HepG2 (cell line): ENCODE results near the gene PRR20G. TPM values are rescaled to one million over a fixed set of nuclear protein-coding genes. Genes with fewer than 3 reads are reported as not detected.

Source experiments
- ATAC-seq: fragments of 200-7000 bp; cut with Tn5 transposase; 3 replicates; pipeline ENCODE4 v1.9.1; 2020; ENCODE audit warnings: mild to moderate bottlenecking, moderate library complexity
- BruUV-seq: library from RNA; stranded (reverse); fragments of 400-500 nt; replicated peaks from 2 replicates; lab custom pipeline; 2021; lab: Mats Ljungman, UMichigan
- CTCF ChIA-PET: fragments of 300-600 bp; formaldehyde crosslinking; extraction: SDS; loops from one replicate; lab custom pipeline; 2021; ENCODE audit warnings: low total read pairs, inconsistent platforms, low intra/inter-chr PET ratio; lab: Yijun Ruan, JAX
- POLR2A ChIA-PET: fragments of 350-600 bp; sonication (Branson Sonifier 250); formaldehyde crosslinking; loops from one replicate; lab custom pipeline; 2020; ENCODE audit warnings: antibody characterized with exemption, inconsistent platforms; lab: Yijun Ruan, JAX
- DNase-seq: peaks from one replicate; pipeline ENCODE4 v3.0.0-alpha.2; 2015; ENCODE audit warnings: low spot score
- FAIRE-seq: peaks from 3 replicates; lab custom pipeline; 2011; peaks lifted over from hg19 to GRCh38; lab: Jason Lieb, UNC
- H2AFZ ChIP-seq: one replicate; pipeline ENCODE4 v1.6.1; 2011; ENCODE audit warnings: low read length, inconsistent platforms
- H3K27ac ChIP-seq: fragments of 300-600 bp; 3 replicates; pipeline ENCODE4 v1.8.0; 2011; ENCODE audit warnings: mixed run types, mild to moderate bottlenecking, mixed read lengths, low read length, inconsistent platforms; ENCODE audit not compliant: insufficient read depth; ENCODE audit errors: extremely low read length
- H3K27me3 ChIP-seq, 2 experiments: fragments of 200-600 bp in 1 of 2; 2 replicates in 1 of 2; 3 replicates in 1 of 2; pipeline versions ENCODE4 v1.6.0 to v1.8.0; 2011; ENCODE audit warnings: low read length in 2 of 2, mild to moderate bottlenecking in 2 of 2, moderate library complexity in 2 of 2, inconsistent platforms in 1 of 2; ENCODE audit not compliant: insufficient read depth in 2 of 2, control insufficient read depth in 1 of 2
- H3K36me3 ChIP-seq, 2 experiments: fragments of 200-600 bp in 1 of 2; replicated peaks in 1 of 2; 2 replicates in 1 of 2; 3 replicates in 1 of 2; pipeline versions ENCODE4 v1.5.1 to v1.8.0; 2011; ENCODE audit warnings: low read length in 2 of 2, inconsistent platforms in 1 of 2; ENCODE audit not compliant: insufficient read depth in 2 of 2, control insufficient read depth in 1 of 2
- H3K4me1 ChIP-seq: 2 replicates; pipeline ENCODE4 v1.5.1; 2012; ENCODE audit warnings: low read length, inconsistent platforms; ENCODE audit not compliant: insufficient read depth
- H3K4me2 ChIP-seq: 2 replicates; pipeline ENCODE4 v1.6.0; 2011; ENCODE audit warnings: low read depth, low read length, inconsistent platforms
- H3K4me3 ChIP-seq, 3 experiments: fragments of 200-600 bp in 1 of 3; sonication (generic), shearing (Covaris generic) in 1 of 3; replicated peaks in 1 of 3; 2 replicates each; pipeline ENCODE4 v1.5.1; 2011 to 2016; ENCODE audit warnings: low read length in 3 of 3, inconsistent platforms in 2 of 3, low read depth in 2 of 3, mild to moderate bottlenecking in 2 of 3, control low read depth in 1 of 3, mixed read lengths in 1 of 3; ENCODE audit not compliant: insufficient read depth in 1 of 3
- H3K79me2 ChIP-seq: one replicate; pipeline ENCODE4 v1.6.1; 2011; ENCODE audit warnings: low read length, inconsistent platforms; ENCODE audit not compliant: insufficient read depth
- H3K9ac ChIP-seq: 2 replicates; pipeline ENCODE4 v1.6.0; 2011; ENCODE audit warnings: mild to moderate bottlenecking, low read depth, low read length, inconsistent platforms; ENCODE audit not compliant: insufficient read depth
- H3K9me3 ChIP-seq: 2 replicates; pipeline ENCODE4 v1.5.1; 2012; ENCODE audit warnings: mild to moderate bottlenecking, low read length
- H4K20me1 ChIP-seq: 2 replicates; pipeline ENCODE4 v1.6.0; 2011; ENCODE audit warnings: inconsistent platforms, mild to moderate bottlenecking, low read length, moderate library complexity; ENCODE audit not compliant: insufficient read depth
- CENPX ChIP-seq: sonication (generic); formaldehyde crosslinking; IDR thresholded peaks from 2 replicates; pipeline ENCODE4 v1.9.0; 2021; ENCODE audit warnings: mild to moderate bottlenecking, missing genetic modification reagents, moderate library complexity
- FIP1L1 ChIP-seq: fragments of 200-400 bp; formaldehyde crosslinking; IDR thresholded peaks from 2 replicates; pipeline ENCODE4 v1.6.1; 2018; ENCODE audit warnings: low read depth, mild to moderate bottlenecking, low read length, moderate library complexity, borderline replicate concordance; ENCODE audit not compliant: insufficient read depth
- NR0B2 ChIP-seq: sonication (generic); formaldehyde crosslinking; IDR thresholded peaks from 2 replicates; pipeline ENCODE4 v1.4.0; 2020; ENCODE audit warnings: mild to moderate bottlenecking, missing genetic modification reagents
- PBX3 ChIP-seq: sonication (generic); formaldehyde crosslinking; IDR thresholded peaks from 2 replicates; pipeline ENCODE4 v1.8.1; 2023; ENCODE audit warnings: missing genetic modification reagents, inconsistent platforms, borderline replicate concordance
- PREB ChIP-seq: sonication (generic); formaldehyde crosslinking; IDR thresholded peaks from 2 replicates; pipeline ENCODE4 v1.4.0; 2020; ENCODE audit warnings: missing genetic modification reagents
- WGBS: methylation state at CpG from one replicate; pipeline ENCODE4 v1.1.6; 2017; ENCODE audit warnings: low lambda C conversion rate; 5-methylcytosine and 5-hydroxymethylcytosine counted together
- in situ Hi-C: cut with HindIII; loops from 2 replicates; pipeline ENCODE4 v1.10.0; 2017; ENCODE audit warnings: low pct_unique_long_range_greater_than_20kb; ENCODE audit not compliant: extremely low pct_ligation_motif_present
- intact Hi-C: fragments of 100-400 bp; cut with micrococcal nuclease; formaldehyde crosslinking; loops from one replicate; pipeline ENCODE4 v1.10.0; 2022; ENCODE audit not compliant: unreplicated experiment
- polyA plus RNA-seq, 8 experiments: library from polyadenylated mRNA; depleted of rRNA in 3 of 8; stranded (reverse) in 7 of 8; unstranded in 1 of 8; fragments of >200 nt; fragmentation: Illumina TruSeq in 4 of 8; extraction: Trizol in 4 of 8; gene quantifications; 2 replicates each; pipeline versions ENCODE4 v1.2.1 to v1.2.3, GENCODE V29; 2011 to 2016; ENCODE audit warnings: low read depth in 4 of 8, missing spikeins in 1 of 8, mixed read lengths in 1 of 8; ENCODE audit not compliant: insufficient read depth in 1 of 8
- total RNA-seq, 5 experiments: library from RNA; depleted of rRNA; stranded (reverse); fragments of >200 nt; fragmentation: Illumina TruSeq; extraction: Trizol; gene quantifications; 2 replicates each; pipeline ENCODE4 v1.2.3, GENCODE V29; 2016; ENCODE audit warnings: low read depth in 1 of 5

PRR20G gene
- total and polyA plus RNA-seq, 2 of the 13 experiments (the other 11 are each of a cell fraction or from before 2014, with no cell fraction given): not detected

GRCh38 chr3:127276396-127276795, 11.4 kb downstream of the PRR20G start (continued):
- no peak for TF ChIP-seq PBX3 (CRISPR knock-in tag)
- TF ChIP-seq FIP1L1: no peak
- no peak for TF ChIP-seq CENPX
- no peak for TF ChIP-seq NR0B2 (CRISPR knock-in tag)

GRCh38 chr3:127275287-127275781, 12.5 kb downstream of the PRR20G start:
- 10% methylated on average over 2 of the region's 3 CpGs for WGBS
- CTCF ChIA-PET: no interaction called here
- in situ Hi-C loops (no loop called here), intact Hi-C loops (no loop called here)
- H3K79me2 ChIP-seq: no peaks in the 10 kb centered on the region
- H4K20me1 ChIP-seq: no peaks in the 10 kb centered on the region
- H3K4me2 ChIP-seq: no peak overlapping the region
- FAIRE-seq (no peak), DNase-seq (no peak), ATAC-seq (no peak)
- TF ChIP-seq PREB: no peak
- H3K27ac ChIP-seq: no peak overlapping the region
- POLR2A ChIA-PET: no interaction called here
- no peaks in the 10 kb centered on the region for H3K4me1 ChIP-seq
- H3K9ac ChIP-seq: no peak overlapping the region
- H2AFZ ChIP-seq: no peak overlapping the region
- BruUV-seq: no TSS peak
- H3K36me3 ChIP-seq: no peaks in the 10 kb centered on the region
- no peaks in the 10 kb centered on the region for H3K27me3 ChIP-seq
- no peak overlapping the region for H3K4me3 ChIP-seq
- H3K9me3 ChIP-seq: no peaks in the 10 kb centered on the region
